ENCODE measurements around the gene DTWD2.
"Not testable (repeated sequence)": the region's sequence is repeated elsewhere in the genome, so short reads cannot be mapped to it uniquely, and the experiment has no call there.

DTWD2 gene

DNA sequence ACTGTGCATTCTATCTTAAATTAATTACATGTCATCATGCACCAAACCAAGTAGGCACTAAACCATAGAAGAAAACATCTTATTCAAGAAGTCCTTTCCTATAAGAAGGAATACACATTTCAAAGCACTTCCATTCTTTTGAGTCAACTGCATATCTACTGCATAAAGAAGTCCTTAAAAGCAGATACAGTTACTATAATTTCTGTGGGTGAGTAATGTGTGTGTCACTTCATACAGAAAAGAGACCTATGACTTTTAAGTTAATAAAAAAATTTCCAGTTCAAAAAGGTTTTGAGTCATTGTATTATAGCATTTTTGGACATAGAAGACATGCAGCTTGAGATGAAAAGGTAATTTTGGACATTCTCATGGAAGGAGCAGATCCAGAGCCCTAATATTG lies 125.0 kb downstream of the DTWD2 start:
- no peak for DNase-seq (ENCODE audit: low spot score)

DNA sequence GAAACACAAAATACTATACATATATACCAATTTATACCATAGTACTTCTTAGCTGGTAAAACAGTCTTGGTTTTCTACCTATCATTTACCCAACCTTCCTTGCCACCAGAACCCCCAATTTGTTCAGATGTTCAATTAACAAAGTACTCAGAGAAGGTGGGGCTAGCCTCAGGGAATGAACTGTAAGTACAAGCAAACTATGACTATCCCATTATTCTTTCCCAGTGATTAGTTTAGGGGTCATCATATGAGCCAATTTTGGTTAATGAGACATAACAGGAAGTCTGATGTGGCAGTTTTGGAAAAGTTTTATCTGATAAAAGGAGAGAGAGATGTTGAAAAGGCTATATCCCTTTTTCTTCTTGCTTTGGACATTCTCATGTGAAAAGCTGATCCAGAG lies 125.8 kb downstream of the DTWD2 start:
- DNase-seq (ENCODE audit: low spot score) = no peak

DNA sequence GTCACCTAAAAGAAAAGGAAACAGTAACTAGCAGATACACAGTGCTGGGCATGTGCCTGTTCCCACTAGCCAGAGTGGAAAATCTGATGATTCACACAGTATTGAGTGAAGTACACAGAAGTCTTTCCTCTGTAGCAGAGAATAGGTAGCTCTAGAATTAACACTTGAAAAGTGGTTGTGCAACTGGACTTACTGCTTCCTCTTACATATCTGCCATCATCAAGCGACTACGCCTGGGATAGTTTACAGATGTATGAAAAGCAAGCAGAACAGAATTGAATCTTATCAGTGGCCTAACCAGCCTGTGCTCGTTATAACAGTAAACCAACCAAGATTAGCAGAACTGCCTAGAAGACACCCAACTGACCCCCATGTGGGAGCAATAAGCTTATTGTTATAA lies 130.6 kb downstream of the DTWD2 start:
- no peak for DNase-seq (ENCODE audit: low spot score)

DNA sequence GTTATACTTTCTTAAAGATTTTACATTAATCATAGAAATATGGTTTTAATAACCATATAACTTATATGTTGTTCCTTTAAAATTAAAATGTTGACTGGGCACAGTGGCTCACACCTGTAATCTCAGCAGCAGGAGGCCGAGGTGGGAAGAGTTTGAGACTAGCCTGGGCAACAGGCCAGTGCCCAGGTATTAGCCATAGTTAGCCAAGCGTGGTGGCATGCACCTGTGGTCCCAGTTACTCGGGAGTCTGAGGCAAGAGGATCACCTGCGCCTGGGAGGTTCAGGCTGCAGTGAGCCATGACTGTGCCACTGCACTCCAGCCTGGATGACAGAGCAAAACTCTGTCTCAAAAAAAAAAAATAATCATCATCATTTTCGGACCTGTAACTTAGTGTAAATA lies 133.5 kb downstream of the DTWD2 start:
- DNase-seq (ENCODE audit: low spot score) = no peak

DNA sequence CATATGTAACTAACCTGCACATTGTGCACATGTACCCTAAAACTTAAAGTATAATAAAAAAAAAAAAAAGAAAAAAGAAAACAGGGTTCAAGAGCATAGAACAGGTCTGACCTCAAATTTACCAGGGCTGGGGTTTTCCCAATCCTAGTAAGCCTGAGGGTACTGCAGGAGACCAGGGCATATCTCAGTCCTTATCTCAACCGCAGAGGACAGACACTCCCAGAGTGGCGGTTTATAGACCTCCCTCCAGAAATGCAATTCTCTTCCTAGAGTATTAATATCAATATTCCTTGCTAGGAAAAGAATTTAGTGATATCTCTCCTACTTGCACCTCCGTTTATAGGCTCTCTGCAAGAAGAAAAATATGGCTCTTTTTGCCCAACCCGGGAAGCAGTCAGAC lies 136.6 kb downstream of the DTWD2 start:
- DNase-seq (ENCODE audit: low spot score) = not testable (repeated sequence)

DNA sequence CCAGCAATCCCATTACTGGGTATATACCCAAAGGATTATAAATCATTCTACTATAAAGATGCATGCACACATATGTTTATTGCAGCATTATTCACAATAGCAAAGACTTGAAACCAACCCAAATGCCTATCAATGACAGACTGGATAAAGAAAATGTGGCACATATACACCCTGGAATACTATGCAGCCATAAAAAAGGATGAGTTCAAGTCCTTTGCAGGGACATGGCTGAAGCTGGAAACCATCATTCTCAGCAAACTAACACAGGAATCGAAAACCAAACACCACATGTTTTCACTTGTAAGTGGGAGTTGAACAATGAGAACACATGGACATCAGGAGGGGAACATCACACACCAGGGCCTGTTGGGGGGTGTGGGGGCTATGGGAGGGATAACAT lies 138.8 kb downstream of the DTWD2 start:
- not testable (repeated sequence) for DNase-seq (ENCODE audit: low spot score)

DNA sequence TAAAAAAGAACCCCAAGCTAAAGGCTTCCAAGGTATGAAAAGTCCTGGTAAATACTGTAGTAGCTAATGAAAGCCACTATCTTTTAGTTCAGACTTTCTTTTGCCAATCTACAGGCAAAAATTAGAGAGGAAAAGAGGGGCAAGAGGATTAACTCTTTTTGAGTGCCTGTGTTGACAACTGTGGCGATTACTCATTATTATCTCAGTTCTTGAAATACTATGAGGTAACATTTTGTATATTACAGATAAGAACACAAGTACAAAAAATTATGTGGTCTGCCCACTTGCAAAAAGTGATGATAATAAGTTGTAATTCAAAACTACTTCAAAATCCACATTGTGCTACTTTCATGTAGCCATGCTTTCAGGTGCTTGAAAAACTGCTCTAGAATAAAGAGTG lies 144.0 kb downstream of the DTWD2 start:
- DNase-seq (ENCODE audit: low spot score) = no peak

DNA sequence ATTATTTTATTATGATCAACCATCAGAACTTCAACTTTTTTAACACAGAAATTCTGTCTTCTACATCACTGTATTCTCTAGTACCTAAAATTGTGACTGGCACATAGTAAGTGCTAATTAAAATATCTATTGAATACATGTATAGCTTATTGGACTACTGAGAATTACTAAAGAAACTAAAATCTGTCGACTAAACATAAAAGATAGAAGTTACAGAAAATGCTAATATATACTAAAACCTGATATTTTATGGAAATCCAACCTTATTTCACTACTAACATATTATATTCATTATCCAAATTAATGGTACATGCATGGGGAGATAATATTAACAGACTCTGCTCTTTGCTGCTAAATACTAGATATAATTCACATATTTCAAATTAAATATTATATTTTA lies 153.6 kb downstream of the DTWD2 start:
- no peak for DNase-seq (ENCODE audit: low spot score)

DNA sequence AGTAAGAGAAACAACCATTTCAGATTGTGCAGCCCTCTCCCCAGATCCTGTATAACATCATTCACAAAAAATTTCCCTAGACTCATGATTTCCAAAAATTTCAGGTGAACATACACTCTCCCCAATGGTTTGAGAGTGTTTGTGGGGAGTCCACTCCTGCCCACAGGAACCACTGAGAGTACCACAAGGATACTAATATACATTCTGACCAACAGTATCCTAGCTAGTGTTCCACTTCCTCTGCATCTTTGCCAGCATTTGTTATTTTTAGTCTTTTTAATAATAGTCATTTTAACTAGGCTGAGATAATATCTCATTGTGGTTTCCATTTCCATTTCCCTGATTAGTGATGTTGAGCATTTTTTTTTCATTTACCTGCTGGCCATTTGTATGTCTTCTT lies 155.4 kb downstream of the DTWD2 start:
- no peak for DNase-seq (ENCODE audit: low spot score)

DNA sequence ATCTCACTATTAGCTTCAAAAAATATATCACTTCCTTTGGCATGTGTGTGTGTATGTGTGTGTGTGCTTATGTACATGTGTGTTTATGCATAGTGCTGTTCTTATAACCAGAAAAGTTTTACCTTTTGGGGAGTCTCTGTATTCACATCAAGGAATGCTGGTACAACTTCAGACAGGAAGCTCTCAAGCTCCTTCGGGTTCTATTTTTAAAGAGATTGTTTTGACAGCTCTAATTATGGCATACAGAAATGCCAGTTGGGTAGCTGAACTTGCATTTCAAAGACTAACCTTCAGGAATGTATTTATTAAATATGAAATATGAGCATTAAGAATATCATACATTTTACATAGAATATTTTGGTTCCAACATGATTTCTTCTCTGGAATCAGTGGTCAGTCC lies 163.1 kb downstream of the DTWD2 start:
- no peak for DNase-seq (ENCODE audit: low spot score)

DNA sequence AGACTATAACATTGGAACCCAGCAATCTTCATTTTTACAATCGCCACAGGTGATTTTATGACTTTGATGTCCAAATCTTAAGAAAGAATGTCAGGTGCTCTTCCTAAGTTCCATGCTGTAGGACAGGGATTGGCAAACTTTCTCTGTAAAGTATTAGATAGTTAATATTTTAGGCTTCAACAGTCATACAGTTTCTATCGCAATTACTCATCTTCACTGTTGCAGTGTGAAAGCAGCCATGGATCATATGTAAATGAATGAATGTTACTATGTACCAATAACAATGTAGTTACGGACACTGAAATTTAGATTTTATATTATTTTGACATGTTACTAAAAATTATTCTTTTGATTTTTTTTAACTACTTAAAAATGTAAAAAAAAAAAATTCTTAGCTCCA lies 169.7 kb downstream of the DTWD2 start:
- no peak for DNase-seq (ENCODE audit: low spot score)

DNA sequence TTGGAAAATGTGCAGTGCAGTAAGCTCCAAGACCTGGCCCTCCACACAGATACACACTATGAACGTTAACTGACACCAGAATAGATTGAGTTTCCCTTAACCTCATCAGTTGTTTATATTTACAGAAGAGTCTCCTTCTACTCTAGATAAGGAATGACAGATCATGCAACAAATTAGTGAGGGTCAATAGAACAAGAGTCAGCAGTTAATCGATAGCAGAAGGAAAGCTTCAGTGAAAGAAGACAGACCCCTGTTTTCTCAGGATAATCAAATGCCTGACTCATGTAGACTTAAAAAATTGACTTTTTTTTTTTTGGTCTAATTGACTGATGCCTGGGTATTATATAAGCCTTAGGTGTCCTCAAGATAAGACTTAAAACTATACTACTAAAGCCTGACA lies 179.9 kb downstream of the DTWD2 start:
- no peak for DNase-seq (ENCODE audit: low spot score)

DNA sequence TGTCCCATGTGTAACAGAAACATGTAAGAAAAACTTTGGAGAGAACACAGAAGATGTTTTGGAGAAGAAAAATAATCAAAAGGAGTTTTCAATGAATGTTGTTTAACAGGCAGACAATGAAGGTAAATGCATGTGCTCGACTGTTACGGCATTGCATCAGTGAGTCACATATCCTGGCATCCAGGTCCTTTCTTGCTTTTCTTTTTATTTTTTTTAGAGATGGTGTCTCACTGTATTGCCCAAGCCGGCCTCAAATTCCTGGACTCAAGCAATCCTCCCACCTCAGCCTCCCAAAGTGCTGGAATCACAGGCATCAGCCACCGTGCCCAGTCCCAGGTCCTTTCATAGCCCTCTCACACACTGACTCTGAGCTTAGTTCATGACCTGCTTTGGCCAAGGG lies 181.8 kb downstream of the DTWD2 start:
- no peak for DNase-seq (ENCODE audit: low spot score)

DNA sequence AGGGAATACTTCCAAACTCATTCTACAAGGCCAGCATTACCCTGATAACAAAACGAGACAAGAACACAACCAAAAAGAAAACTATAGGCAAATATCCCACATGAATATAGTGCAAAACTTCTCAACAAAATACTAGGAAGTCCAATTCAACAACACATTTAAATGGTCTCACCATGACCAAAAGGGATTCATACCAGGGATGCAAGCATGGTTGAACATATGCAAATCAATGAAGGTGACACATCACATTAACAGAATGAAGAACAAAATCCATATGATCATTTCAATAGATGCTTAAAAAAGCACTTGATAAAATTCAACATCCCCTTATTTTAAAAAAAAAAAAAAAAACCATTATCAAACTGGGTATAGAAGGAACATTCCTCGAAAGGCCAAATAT lies 186.0 kb downstream of the DTWD2 start:
- DNase-seq (ENCODE audit: low spot score) = no peak

DNA sequence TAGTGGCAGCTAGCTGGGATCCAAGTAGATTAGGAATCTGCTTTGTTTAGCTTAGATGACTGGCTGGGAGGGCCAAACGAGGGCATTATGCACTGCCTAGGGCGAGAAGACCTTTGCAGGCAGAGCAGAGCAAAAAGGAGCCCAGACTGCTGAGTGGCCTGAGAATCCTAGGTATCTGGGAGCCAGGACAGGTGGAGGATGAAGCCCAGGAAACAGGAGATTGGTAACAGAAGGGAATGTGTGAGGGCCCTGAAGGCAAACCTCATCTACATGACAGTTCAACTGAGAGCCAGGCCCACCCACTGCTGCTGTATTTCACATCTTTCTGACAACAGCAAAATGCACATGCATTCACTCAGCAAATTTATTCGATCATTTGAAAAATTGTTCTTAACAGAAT lies 192.3 kb downstream of the DTWD2 start:
- DNase-seq (ENCODE audit: low spot score) = no peak

DNA sequence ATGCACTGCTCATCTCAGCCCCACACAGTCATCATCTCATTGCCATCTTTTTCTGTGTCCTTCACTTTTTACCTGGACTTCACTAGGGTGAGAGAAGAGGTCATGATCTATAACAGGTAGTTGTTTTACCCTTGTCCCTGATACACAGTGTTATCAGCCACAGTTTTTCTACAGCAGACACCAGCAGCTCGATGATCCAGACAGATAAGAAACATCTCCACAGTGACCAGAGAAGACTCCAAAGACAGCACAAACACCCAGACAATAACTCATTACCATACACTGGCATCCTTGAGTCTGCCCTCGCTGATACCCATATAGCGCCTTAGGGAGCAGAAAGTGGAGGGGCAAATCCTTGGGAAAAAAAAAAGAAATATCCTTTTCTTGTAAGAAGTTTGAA lies 194.1 kb downstream of the DTWD2 start:
- DNase-seq (ENCODE audit: low spot score) = no peak

DNA sequence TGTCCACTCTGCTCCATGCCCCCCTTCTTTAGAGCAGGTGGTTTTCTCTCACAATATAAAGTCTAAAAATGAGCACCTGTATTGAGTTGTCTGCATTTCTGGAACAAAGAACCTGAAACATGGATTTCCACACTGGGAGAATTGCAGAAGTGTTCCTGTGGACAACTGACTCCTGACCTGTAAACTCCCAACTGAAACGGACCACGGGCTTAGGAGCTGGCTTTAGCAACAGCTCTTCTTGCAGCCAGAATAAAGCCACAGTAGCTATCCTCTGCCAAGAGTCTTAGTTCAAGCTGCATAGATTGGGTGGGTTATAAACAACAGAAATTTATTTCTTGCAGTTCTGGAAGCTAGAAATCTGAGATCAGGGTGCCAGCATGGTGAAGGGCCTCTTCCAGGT lies 194.7 kb downstream of the DTWD2 start:
- no peak for DNase-seq (ENCODE audit: low spot score)

DNA sequence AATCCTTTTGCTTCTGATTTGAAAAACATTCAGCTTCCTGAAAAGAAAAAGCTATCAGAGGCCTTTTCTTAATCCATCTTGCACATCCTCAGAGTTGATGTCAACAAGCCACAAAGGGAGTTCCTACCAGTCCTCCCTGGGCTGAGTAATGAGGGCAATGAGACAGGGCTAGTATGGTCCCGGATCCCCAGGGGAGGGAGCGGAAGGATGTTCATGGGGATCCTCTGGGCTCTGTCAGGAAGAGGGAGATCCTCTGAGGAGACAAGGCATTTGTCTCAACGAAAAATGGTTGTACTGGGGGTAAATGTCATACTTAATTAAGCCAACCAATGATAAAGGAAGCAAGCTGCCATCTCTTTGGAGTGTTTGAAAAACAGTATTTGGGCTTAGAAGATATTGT lies 195.3 kb downstream of the DTWD2 start:
- no peak for DNase-seq (ENCODE audit: low spot score)

DNA sequence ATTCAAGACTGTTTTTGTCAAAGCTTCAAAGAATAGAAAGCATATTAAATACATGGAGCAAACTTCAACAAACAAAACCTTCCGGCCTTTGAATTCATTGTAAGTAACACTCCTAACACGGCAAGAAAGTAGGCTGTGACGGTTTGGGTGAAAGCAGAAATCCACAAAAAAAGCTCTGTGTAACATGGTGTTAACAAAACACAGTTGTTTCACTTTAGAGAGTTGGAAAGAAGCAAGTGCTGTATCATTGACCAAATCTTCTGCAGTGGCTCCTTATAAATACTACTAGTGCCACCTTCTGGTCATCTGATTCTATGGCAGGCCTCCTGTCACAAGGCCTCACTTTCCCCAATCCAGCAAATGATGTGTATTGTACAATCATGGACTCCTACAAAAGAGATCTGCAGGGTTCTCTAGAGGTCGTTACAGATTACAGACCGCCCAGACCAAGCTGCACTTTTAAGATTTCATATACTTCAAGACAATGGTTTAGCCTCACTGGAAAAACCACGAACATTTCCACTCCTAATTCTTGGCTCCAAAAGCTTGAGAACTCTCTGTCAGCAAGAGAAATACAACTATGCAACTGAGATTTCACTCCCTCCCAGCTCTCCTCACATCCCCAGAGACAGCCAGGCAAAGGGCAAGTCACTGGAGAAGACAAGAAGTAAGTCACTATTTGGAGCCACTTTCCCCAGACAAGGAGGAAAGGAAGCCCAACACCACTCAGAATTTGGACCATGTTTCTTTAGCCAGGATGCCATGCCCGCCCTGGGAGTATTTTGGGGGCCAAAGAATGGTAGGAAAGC lies 196.2 kb downstream of the DTWD2 start:
- no peak for DNase-seq (ENCODE audit: low spot score)

DNA sequence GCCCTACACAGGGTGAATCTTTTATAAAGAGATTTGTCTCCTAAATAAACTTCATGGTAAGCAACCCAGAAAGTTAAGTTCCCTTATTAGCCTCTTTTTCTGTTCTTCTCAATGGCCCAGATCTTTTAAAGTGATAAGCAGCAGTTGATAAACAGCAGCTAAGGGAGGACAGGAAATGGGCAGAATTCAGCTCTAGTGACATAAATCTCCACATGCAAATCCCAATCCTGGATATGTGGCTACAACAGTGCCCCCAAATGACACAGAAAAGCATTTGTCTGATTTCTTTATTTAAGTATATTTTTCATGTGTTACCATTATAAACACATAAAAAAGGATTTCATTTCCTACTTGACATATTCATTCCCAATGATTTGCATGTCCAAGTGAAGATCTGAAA lies 199.0 kb downstream of the DTWD2 start:
- DNase-seq (ENCODE audit: low spot score) = no peak

DNA sequence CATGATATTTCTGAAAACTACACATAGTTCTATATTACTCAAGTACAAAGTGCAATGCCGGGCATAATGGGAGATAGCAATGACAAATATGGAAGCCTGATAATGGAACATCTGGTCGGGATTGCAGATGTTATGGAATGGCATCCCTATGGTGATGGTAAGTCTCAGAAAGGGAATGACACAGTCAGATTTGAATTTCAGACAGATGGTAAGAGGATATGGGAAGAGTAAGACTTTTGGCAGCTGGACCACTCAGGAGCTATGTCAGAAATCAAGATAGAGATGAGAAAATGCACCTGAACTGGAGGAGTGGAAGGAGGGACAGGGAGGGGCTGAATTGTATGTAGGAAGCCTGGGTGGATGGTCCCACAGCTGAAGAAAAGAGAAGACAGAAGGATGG lies 200.0 kb downstream of the DTWD2 start:
- no peak for DNase-seq (ENCODE audit: low spot score)

Data from left forelimb (tissue), 1 donor.